Daoy (cell line): ENCODE data around the gene ENPP6. TPM values are rescaled to one million over a fixed set of nuclear protein-coding genes. Genes with fewer than 3 reads are reported as not detected.
"Not testable (repeated sequence)": the region's sequence is repeated elsewhere in the genome, so short reads cannot be mapped to it uniquely, and the experiment has no call there.

Experiments
- DNase-seq: peaks from one replicate; pipeline ENCODE4 v3.0.0-alpha.2; 2015; ENCODE audit warnings: low read depth
- total RNA-seq: library from RNA; depleted of rRNA; stranded (reverse); fragments of >200 nt; shearing (Covaris generic); gene quantifications from 2 replicates; pipeline ENCODE4 v1.2.3, GENCODE V29; 2014

ENPP6 gene
- total RNA-seq, 1 experiment from 2014 or later: 0.17 TPM

- DNase-seq: no peak
These were observed 68.7 kb downstream of the ENPP6 start for GRCh38 chr4:184148738-184149637.

GRCh38 chr4:184147858-184148737 lies 69.6 kb downstream of the ENPP6 start:
- DNase-seq: no peak

- DNase-seq: no peak
These were observed 70.7 kb downstream of the ENPP6 start for GRCh38 chr4:184146951-184147350.

- no peak for DNase-seq
These were observed 72.1 kb downstream of the ENPP6 start for GRCh38 chr4:184145596-184145995.

- no peak for DNase-seq
These were observed 73.7 kb downstream of the ENPP6 start for GRCh38 chr4:184143770-184144564.

GRCh38 chr4:184142121-184143000 lies 75.3 kb downstream of the ENPP6 start:
- no peak for DNase-seq

GRCh38 chr4:184140901-184141300 lies 76.8 kb downstream of the ENPP6 start:
- not testable (repeated sequence) for DNase-seq

GRCh38 chr4:184136525-184136924 lies 81.1 kb downstream of the ENPP6 start:
- no peak for DNase-seq

- no peak for DNase-seq
These were observed 90.9 kb downstream of the ENPP6 start for GRCh38 chr4:184126800-184127199.

- DNase-seq: no peak
These were observed 94.9 kb downstream of the ENPP6 start for GRCh38 chr4:184122631-184123408.

GRCh38 chr4:184120549-184121127 lies 97.0 kb downstream of the ENPP6 start:
- DNase-seq: no peak

GRCh38 chr4:184117662-184118199 lies 99.9 kb downstream of the ENPP6 start:
- no peak for DNase-seq

- no peak for DNase-seq
These were observed 102.3 kb downstream of the ENPP6 start for GRCh38 chr4:184115399-184115798.

GRCh38 chr4:184114431-184114830 lies 103.2 kb downstream of the ENPP6 start:
- no peak for DNase-seq

- DNase-seq: no peak
These were observed 105.6 kb downstream of the ENPP6 start for GRCh38 chr4:184112006-184112550.

GRCh38 chr4:184111233-184111832 lies 106.3 kb downstream of the ENPP6 start:
- no peak for DNase-seq

- no peak for DNase-seq
These were observed 107.0 kb downstream of the ENPP6 start for GRCh38 chr4:184110452-184111224.

- no peak for DNase-seq
These were observed 109.6 kb downstream of the ENPP6 start for GRCh38 chr4:184108006-184108501.
